Keratinocyte (primary cell): Measurements from ENCODE around the gene MAP7.

Experiments used
- EZH2 ChIP-seq: IDR thresholded peaks from one replicate; pipeline ENCODE4 v1.6.1; 2012; ENCODE audit warnings: inconsistent platforms, mild to moderate bottlenecking, low read length, moderate library complexity
- TF ChIP-seq, protein P1 (sequence below), 3 experiments: IDR thresholded peaks in 1 of 3; conservative IDR thresholded peaks in 1 of 3; optimal IDR thresholded peaks in 1 of 3; 2 replicates in 2 of 3; 3 replicates in 1 of 3; pipeline versions ENCODE3 to v1.5.1; 2011; ENCODE audit warnings: low read length in 3 of 3, mild to moderate bottlenecking in 3 of 3, moderate library complexity in 2 of 3, control low read depth in 1 of 3, inconsistent platforms in 1 of 3; ENCODE audit not compliant: insufficient read depth in 2 of 3; ENCODE audit errors: extremely low read depth in 1 of 3

- TF ChIP-seq, protein P1, sequence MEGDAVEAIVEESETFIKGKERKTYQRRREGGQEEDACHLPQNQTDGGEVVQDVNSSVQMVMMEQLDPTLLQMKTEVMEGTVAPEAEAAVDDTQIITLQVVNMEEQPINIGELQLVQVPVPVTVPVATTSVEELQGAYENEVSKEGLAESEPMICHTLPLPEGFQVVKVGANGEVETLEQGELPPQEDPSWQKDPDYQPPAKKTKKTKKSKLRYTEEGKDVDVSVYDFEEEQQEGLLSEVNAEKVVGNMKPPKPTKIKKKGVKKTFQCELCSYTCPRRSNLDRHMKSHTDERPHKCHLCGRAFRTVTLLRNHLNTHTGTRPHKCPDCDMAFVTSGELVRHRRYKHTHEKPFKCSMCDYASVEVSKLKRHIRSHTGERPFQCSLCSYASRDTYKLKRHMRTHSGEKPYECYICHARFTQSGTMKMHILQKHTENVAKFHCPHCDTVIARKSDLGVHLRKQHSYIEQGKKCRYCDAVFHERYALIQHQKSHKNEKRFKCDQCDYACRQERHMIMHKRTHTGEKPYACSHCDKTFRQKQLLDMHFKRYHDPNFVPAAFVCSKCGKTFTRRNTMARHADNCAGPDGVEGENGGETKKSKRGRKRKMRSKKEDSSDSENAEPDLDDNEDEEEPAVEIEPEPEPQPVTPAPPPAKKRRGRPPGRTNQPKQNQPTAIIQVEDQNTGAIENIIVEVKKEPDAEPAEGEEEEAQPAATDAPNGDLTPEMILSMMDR (optimal IDR thresholded peaks at IDR 0.05 in 1 of 3, IDR thresholded peaks at IDR 0.05 in 1 of 3, conservative IDR thresholded peaks at IDR 0.05 in 1 of 3; ENCODE audit: extremely low read depth in 1 of 3, insufficient read depth in 2 of 3, low read length in 3 of 3): no peak
- no peak for TF ChIP-seq EZH2
Measured at GRCh38 chr6:136500414-136500813, 49.8 kb downstream of the MAP7 start.
